Activated naive CD8-positive, alpha-beta T cell treated with anti-CD3 and anti-CD28 coated beads, Interleukin-2, amount 10 ng/mL, durations not matched to agents 7 days and 5 days (primary cell): Measurements from ENCODE around the gene CSAG1. TPM values are rescaled to one million over a fixed set of nuclear protein-coding genes. Genes with fewer than 3 reads are reported as not detected.
"Not testable (repeated sequence)": the region's sequence is repeated elsewhere in the genome, so short reads cannot be mapped to it uniquely, and the experiment has no call there.

Experiments
- ATAC-seq: fragments of 150-1000 bp; cut with Tn5 transposase; one replicate; pipeline ENCODE4 v1.10.0; 2021; ENCODE audit warnings: low read depth, moderate library complexity
- POLR2A ChIA-PET: fragments of 350-600 bp; sonication (Branson Sonifier 250); formaldehyde crosslinking; loops from one replicate; lab custom pipeline; 2021; ENCODE audit warnings: antibody characterized with exemption; lab: Charles Lee
- DNase-seq: peaks from one replicate; pipeline ENCODE4 v3.0.0; 2021
- H3K27ac Mint-ChIP-seq: one replicate; pipeline ENCODE4 v1.8.0; 2022; ENCODE audit warnings: mild to moderate bottlenecking, mixed read lengths
- H3K27me3 Mint-ChIP-seq: one replicate; pipeline ENCODE4 v1.8.0; 2022; ENCODE audit warnings: mild to moderate bottlenecking, moderate library complexity, mixed read lengths
- H3K36me3 Mint-ChIP-seq: one replicate; pipeline ENCODE4 v1.8.0; 2021; ENCODE audit warnings: mild to moderate bottlenecking, mixed read lengths
- H3K4me1 Mint-ChIP-seq: one replicate; pipeline ENCODE4 v1.8.0; 2021; ENCODE audit warnings: mixed read lengths
- H3K4me3 Mint-ChIP-seq: one replicate; pipeline ENCODE4 v1.8.0; 2022; ENCODE audit warnings: mild to moderate bottlenecking, moderate library complexity, mixed read lengths
- H3K9me3 Mint-ChIP-seq: one replicate; pipeline ENCODE4 v1.8.0; 2021; ENCODE audit warnings: mixed read lengths
- total RNA-seq, 2 experiments: library from RNA; stranded (reverse); gene quantifications; one replicate each; pipeline ENCODE4 v1.2.3, GENCODE V29; 2021

CSAG1 gene
- total RNA-seq, 2 experiments from 2014 or later, result not detected

DNA sequence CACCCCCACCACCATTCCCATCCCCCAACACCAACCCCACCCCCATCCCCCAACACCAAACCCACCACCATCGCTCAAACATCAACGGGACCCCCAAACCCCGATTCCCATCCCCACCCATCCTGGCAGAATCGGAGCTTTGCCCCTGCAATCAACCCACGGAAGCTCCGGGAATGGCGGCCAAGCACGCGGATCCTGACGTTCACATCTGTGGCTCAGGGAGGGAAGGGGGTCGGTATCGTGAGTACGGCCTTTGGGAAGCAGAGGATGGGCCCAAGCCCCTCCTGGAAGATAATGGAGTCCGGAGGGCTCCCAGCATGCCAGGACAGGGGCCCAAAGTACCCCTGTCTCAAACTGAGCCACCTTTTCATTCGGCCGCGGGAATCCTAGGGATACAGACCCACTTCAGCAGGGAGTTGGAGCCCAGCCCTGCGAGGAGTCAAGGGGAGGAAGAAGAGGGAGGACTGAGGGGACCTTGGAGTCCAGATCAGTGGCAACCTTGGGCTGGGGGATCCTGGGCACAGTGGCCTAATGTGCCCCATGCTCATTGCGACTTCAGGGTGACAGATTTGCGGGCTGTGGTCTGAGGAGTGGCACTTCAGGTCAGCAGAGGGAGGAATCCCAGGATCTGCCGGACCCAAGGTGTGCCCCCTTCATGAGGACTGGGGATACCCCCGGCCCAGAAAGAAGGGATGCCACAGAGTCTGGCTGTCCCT, 780 bp upstream of the CSAG1 start:
- H3K27me3 Mint-ChIP-seq, H3K36me3 Mint-ChIP-seq, POLR2A ChIA-PET, ATAC-seq, H3K9me3 Mint-ChIP-seq, H3K4me1 Mint-ChIP-seq, H3K27ac Mint-ChIP-seq, DNase-seq, H3K4me3 Mint-ChIP-seq: not testable (repeated sequence)

DNA sequence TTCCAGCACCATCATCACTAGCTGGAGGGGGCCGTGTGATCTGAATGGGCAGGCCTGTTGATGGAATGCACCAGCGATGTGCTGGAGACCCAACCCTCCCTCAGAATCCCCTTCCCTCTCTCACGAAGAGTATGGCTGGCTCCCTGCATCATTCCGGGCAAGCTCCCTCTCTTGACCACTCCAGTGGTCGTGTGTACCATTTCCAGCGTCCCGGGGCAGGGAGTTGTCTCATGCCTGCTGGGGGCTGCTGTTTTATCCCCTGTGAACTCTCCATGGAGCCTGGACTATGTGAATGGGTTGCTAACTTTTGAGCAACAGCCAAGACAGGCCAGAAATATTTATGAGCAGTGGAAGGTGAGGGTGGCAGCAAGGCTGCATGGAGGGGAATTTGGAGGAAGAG, 8.1 kb downstream of the CSAG1 start:
- H3K4me3 Mint-ChIP-seq, result no peak overlapping the region
- POLR2A ChIA-PET, result no interaction called here
- no peaks in the 10 kb centered on the region for H3K4me1 Mint-ChIP-seq
- no peak for DNase-seq
- H3K9me3 Mint-ChIP-seq, result no peaks in the 10 kb centered on the region
- H3K27me3 Mint-ChIP-seq, result no peaks in the 10 kb centered on the region
- ATAC-seq, result no peak
- no peak overlapping the region for H3K27ac Mint-ChIP-seq
- no peaks in the 10 kb centered on the region for H3K36me3 Mint-ChIP-seq

DNA sequence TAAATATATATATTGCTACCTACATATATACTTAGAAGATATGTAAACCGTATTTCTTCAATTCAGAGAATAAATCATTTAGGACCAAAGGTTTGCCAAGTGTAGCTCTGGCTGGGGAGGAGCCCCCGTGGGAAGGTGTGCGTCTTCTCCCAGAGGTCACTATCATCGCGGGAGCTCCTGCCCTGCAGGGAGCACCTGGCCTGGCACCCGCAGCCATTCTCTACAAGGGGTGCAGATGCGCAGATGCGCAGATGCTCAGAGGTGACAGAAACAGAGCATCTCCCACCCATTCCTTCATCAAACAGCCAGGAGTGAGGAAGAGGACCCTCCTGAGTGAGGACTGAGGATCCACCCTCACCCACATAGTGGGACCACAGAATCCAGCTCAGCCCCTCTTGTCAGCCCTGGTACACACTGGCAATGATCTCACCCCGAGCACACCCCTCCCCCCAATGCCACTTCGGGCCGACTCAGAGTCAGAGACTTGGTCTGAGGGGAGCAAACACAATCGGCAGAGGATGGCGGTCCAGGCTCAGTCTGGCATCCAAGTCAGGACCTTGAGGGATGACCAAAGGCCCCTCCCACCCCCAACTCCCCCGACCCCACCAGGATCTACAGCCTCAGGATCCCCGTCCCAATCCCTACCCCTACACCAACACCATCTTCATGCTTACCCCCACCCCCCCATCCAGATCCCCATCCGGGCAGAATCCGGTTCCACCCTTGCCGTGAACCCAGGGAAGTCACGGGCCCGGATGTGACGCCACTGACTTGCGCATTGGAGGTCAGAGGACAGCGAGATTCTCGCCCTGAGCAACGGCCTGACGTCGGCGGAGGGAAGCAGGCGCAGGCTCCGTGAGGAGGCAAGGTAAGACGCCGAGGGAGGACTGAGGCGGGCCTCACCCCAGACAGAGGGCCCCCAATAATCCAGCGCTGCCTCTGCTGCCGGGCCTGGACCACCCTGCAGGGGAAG, 19.4 kb downstream of the CSAG1 start, which contains the start of gene MAGEA2B:
Gene MAGEA2B, plus strand, starts transcription at position 814 of the 973 bp plus-strand sequence. CDS start 2,479 bp downstream, outside the sequence.
- H3K36me3 Mint-ChIP-seq, DNase-seq, POLR2A ChIA-PET, H3K4me1 Mint-ChIP-seq, ATAC-seq, H3K9me3 Mint-ChIP-seq, H3K4me3 Mint-ChIP-seq, H3K27me3 Mint-ChIP-seq, H3K27ac Mint-ChIP-seq: not testable (repeated sequence)

DNA sequence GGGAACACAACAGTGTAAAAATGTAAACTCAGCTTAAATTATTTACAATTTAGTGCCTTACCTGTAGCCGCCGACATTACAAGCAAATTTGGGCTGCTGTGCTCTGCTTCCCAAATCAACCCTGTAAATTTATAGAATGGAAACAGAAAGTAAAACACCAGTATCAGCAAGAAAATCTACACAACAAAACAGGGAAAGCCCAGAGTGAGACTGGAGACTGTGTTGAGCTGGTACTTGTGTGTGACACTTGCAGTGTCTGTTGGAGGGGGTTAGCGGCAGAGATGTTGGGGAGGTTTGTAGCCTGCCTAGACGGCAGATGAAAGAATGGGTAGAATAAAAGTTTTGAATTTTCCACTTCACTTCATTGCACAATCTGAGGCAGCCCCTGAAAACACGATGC, 20.3 kb downstream of the CSAG1 start:
- H3K4me3 Mint-ChIP-seq, H3K4me1 Mint-ChIP-seq, H3K27me3 Mint-ChIP-seq, DNase-seq, ATAC-seq, H3K27ac Mint-ChIP-seq, POLR2A ChIA-PET, H3K36me3 Mint-ChIP-seq, H3K9me3 Mint-ChIP-seq: not testable (repeated sequence)

DNA sequence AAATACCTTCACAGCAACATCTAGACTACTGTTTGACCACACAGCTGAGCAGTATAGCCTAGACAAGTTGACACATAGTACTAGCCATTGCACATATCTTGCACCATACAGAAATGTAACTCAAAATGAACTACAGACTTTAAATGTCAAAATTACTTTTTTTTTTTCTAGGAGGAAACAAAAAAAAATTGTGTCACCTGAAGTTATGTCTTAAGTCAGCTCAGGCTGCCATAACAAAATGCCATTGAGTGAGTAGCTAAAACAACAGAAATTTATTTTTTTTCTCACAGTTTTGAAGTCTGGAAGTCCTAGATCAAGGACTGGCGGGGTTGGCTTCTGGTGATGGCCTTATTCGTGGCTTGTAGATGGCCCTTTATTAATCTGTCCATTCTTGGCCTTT, 24.3 kb downstream of the CSAG1 start, which contains the start of gene CSAG2:
Gene CSAG2, minus strand, starts transcription at position 101 of the 400 bp plus-strand sequence. CDS start 161 bp downstream, outside the sequence.
- H3K4me1 Mint-ChIP-seq, POLR2A ChIA-PET, DNase-seq, ATAC-seq, H3K36me3 Mint-ChIP-seq, H3K27me3 Mint-ChIP-seq, H3K9me3 Mint-ChIP-seq, H3K27ac Mint-ChIP-seq, H3K4me3 Mint-ChIP-seq: not testable (repeated sequence)

DNA sequence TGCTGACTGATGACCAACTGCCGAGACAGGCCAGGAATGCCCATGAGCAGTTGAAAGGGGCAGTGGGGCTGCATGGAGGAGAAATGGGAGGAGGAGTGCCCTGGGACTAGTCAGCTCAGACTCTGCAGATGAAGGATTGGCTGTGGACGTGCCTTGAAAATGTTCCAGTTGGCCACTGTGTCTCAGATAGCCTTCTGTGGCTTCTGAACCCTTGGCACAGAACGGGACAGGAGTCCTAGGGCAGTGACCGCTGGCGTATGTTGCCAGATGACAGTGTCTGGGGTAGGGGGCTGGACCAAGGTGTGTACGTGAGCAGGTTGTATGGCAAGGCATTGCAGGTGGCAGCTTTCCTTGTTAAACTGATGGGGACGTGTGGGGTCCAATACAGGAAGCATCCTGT, 27.0 kb downstream of the CSAG1 start:
- POLR2A ChIA-PET, DNase-seq: not testable (repeated sequence)

DNA sequence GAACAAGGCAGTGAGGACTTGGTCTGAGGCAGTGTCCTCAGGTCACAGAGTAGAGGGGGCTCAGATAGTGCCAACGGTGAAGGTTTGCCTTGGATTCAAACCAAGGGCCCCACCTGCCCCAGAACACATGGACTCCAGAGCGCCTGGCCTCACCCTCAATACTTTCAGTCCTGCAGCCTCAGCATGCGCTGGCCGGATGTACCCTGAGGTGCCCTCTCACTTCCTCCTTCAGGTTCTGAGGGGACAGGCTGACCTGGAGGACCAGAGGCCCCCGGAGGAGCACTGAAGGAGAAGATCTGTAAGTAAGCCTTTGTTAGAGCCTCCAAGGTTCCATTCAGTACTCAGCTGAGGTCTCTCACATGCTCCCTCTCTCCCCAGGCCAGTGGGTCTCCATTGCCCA, 33.1 kb downstream of the CSAG1 start:
- H3K36me3 Mint-ChIP-seq, H3K4me1 Mint-ChIP-seq, H3K27ac Mint-ChIP-seq, ATAC-seq, H3K27me3 Mint-ChIP-seq, DNase-seq, H3K4me3 Mint-ChIP-seq, H3K9me3 Mint-ChIP-seq, POLR2A ChIA-PET: not testable (repeated sequence)

More for the DNA sequence above, 27.0 kb downstream of the CSAG1 start:
- not testable (repeated sequence) for H3K9me3 Mint-ChIP-seq, H3K27ac Mint-ChIP-seq, H3K4me1 Mint-ChIP-seq, ATAC-seq, H3K36me3 Mint-ChIP-seq, H3K4me3 Mint-ChIP-seq, H3K27me3 Mint-ChIP-seq

DNA sequence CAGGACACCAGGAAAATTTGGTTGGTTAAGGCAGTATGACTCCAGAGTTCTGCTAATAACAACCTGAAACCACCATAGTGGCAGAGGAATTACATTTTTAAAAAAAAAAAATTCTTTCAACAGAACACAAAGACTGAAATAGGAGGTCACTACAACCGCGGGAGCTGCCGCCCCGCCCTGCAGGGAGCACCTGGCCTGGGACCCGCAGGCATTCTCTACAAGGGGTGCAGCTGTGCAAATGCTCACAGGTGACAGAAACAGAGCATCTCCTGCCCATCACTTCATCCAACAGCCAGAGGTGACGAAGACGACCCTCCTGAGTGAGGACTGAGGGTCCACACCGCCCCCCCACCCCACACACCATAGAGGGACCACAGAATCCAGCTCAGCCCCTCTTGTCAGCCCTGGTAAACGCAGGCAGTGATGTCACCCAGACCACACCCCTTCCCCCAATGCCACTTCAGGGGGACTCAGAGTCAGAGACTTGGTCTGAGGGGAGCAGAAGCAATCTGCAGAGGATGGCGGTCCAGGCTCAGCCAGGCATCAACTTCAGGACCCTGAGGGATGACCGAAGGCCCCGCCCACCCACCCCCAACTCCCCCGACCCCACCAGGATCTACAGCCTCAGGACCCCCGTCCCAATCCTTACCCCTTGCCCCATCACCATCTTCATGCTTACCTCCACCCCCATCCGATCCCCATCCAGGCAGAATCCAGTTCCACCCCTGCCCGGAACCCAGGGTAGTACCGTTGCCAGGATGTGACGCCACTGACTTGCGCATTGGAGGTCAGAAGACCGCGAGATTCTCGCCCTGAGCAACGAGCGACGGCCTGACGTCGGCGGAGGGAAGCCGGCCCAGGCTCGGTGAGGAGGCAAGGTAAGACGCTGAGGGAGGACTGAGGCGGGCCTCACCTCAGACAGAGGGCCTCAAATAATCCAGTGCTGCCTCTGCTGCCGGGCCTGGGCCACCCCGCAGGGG, 35.3 kb downstream of the CSAG1 start, which contains the start of gene MAGEA3:
Gene MAGEA3, plus strand, starts transcription at position 843 of the 980 bp plus-strand sequence. CDS start 2,039 bp downstream, outside the sequence.
- H3K4me3 Mint-ChIP-seq, H3K36me3 Mint-ChIP-seq, DNase-seq, POLR2A ChIA-PET, H3K9me3 Mint-ChIP-seq, H3K4me1 Mint-ChIP-seq, ATAC-seq, H3K27me3 Mint-ChIP-seq, H3K27ac Mint-ChIP-seq: not testable (repeated sequence)

DNA sequence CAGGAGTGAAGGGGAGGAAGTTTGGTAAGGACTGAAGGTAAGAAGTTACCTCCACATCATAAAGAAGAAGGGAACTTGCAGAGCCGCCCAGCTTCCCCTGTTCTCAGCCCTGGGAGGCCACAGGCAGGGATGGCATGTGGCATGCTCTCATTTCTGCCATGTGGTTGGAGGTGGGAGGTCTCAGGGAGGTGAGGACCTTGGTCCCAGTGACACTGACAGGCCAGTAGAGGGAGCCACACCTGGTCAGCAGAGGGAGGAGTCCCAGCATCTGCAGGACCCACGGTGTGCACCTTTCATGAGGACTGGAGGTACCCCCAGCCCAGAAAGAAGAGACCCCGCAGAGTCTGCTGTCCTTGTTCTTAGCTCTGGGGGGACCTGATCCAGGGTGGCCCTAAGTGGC, 52.5 kb downstream of the CSAG1 start:
- ATAC-seq, H3K36me3 Mint-ChIP-seq, H3K27me3 Mint-ChIP-seq, H3K9me3 Mint-ChIP-seq, H3K4me3 Mint-ChIP-seq, POLR2A ChIA-PET, DNase-seq, H3K4me1 Mint-ChIP-seq, H3K27ac Mint-ChIP-seq: not testable (repeated sequence)

Other genes starting within 250 kb of the CSAG1 start
- not detected for gene GABRQ, start 95.8 kb downstream of the CSAG1 start, total RNA-seq
- gene MAGEA3, start 34.9 kb downstream of the CSAG1 start, total RNA-seq, result not detected
- under 1 TPM in 1 of 2 experiments, not detected in 1; 0.61 TPM for gene CSAG2, start 24.4 kb downstream of the CSAG1 start, total RNA-seq
- gene MAGEA2B, start 19.1 kb downstream of the CSAG1 start, total RNA-seq, result not detected
- not detected for gene MAGEA12, start within 50 bp of the CSAG1 start, total RNA-seq
- gene MAGEA2, start 20.1 kb upstream of the CSAG1 start, total RNA-seq, result not detected
- gene CSAG3, start 25.5 kb upstream of the CSAG1 start, total RNA-seq, result not detected
- gene MAGEA6, start 36.0 kb upstream of the CSAG1 start, total RNA-seq, result not detected
- 1 to 10 TPM; 7.3 to 8.9 TPM for gene CETN2, start 97.0 kb upstream of the CSAG1 start, total RNA-seq
- 10 to 100 TPM; 11.4 to 13.8 TPM for gene NSDHL, start 97.3 kb upstream of the CSAG1 start, total RNA-seq
- gene ZNF185, start 164.3 kb upstream of the CSAG1 start, total RNA-seq, result 1 to 10 TPM; 1.6 to 1.9 TPM